GM21447 (cell line): ENCODE measurements around the gene PTPN18.
A peak's percentile ranks its signal among the peaks of the same experiment; 100 is the strongest.
"Not testable (repeated sequence)": the region's sequence is repeated elsewhere in the genome, so short reads cannot be mapped to it uniquely, and the experiment has no call there.

Experiments used
- ATAC-seq: cut with Tn5 transposase; IDR thresholded peaks from one replicate; pipeline ENCODE4 v1.9.1; 2021; ENCODE audit not compliant: unreplicated experiment

The PTPN18 gene, protein sequence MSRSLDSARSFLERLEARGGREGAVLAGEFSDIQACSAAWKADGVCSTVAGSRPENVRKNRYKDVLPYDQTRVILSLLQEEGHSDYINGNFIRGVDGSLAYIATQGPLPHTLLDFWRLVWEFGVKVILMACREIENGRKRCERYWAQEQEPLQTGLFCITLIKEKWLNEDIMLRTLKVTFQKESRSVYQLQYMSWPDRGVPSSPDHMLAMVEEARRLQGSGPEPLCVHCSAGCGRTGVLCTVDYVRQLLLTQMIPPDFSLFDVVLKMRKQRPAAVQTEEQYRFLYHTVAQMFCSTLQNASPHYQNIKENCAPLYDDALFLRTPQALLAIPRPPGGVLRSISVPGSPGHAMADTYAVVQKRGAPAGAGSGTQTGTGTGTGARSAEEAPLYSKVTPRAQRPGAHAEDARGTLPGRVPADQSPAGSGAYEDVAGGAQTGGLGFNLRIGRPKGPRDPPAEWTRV

DNA sequence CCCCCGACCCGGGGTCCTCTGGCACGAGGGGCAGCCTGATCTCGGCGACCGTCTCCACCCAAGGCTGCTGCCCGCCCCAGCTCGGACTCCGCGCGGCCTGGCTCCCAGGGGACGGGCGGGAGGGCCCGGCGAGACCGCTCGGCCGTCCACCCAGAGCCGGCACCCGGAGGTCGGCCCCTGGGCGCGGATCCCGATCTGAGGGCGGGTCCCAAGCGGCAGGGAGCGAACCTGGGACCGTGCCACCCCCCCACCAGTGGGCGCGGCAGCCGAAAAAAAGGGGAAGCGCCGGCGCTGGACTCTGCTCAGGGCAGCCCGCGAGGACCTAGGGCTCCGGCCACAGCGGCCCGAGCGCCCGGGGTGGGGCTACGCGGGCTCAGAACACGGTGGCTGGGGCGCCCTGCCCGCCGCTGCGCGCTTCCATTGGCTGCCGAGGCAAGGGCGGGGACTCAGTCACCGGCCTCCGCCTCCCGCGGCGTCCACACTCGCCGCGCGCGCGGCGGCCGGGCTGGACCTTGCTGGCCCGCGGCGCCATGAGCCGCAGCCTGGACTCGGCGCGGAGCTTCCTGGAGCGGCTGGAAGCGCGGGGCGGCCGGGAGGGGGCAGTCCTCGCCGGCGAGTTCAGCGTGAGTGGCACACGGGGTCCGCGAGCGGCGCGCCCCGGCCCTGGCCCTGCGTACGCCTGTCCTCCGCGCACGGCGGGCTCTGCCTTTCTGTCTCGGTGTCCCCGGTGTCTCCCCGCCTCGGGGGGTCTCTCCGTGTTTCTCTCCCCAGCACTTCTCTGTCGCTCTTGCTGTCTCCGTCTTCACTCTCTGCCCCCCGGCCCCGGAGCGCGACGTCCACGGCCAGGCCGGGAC is at the start of gene PTPN18:
Gene PTPN18 (plus strand): TSS at position 479 of the 854 bp plus-strand sequence. CDS start 52 bp downstream, at position 531.
- ATAC-seq = peak; percentile 81

DNA sequence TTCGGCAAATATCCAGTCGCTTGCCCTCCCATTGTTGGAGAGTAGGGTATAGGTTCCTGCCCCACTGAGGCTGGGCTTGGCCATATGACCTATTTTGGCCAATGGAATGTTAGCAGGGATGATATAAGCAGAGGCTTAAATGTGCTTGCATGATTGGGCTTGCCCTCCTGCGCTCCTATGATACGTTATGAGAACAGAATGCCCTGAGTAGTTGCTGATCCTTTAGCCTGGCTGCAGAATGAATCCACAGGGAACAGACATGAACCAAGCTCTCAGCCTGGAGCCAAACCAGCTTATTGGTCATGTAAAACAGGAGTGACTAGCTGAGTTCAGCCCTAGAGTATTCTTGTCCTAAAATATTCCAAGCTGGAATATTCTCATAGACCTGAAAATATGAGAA is 48.0 kb upstream of the PTPN18 start:
- no peak for ATAC-seq

DNA sequence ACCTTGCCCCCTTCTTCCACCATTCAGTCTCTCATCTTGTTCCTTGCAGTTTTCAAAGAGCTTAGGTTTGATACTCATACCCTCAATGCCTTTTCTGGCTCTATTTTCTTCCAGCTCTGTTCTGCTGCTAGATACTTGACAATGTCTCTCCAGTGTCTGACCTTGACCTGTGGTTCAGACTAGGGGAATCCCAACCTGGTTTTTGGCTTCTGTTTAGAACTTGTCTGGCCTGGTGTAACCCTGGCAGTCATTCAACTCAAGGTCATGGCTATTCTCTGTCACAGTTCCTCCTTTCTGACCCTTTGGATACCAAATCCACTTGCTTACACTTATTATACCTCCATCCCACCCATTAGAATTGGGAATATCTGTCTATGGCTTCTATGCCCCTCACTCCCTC is 45.0 kb upstream of the PTPN18 start:
- ATAC-seq = peak; percentile 47

DNA sequence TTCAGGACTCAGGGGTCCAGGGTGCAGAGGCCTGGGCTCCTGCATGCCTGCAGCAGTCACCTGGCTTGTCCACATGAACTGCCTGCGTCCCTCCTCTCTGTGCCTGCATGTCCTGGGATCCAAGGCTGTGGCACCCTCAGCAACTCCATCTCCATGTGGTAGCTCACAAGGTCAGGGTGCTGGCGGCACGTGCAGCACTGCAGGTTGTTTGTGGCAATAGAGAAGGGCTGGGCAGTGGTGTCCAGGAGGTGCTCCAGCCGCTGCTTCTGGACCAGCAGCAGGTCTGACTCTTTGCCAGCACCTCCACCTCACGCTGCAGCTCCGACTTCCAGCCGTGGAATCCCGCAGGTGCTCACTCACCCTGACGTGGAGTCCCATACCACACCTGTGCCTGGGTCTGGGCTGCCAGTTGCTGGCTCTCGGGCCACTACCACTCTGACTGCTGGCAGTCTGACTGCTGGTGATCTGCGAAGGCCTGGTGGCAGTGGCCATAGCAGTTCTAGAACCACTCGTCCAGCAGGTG is 42.0 kb upstream of the PTPN18 start:
- no peak for ATAC-seq

DNA sequence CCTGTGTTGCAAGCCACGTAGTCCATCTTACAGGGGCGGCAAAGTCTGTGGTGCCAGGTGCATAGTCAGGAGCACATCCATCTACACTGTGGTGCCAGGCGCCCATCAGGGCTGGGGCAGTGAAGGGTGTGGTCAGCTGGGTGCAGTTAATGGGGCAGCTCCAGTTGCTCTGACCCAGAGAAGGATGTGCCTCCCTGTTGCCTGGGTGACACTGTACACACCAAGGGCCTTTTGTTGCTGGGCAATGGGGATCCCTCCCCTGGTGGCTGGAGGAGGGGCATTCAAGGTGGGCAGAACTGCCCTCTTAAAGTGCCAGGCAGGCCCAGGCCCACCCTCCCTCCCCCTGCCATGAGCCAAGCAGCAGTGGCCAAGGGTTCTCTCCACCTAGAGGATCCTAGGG is 41.5 kb upstream of the PTPN18 start:
- no peak for ATAC-seq

DNA sequence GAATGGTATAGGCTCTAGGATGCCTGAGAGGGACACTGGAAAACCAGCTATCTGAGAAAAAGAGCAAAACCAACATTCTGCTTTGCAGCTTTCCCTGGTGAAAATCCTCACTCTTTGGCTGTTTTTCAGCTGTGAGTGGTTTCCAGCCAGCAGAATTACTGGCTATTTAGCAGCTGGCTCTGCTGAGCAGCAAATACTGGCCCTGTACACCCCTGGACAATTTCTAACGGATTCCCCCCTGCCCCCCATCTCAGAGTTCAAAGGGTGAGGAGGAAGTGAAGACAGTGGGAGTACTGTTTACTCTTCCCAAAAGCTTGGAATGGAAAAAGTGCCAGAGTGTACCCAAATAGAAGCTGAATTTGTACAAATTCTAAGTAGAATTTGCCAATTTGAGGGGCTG is 39.3 kb upstream of the PTPN18 start:
- ATAC-seq = no peak

DNA sequence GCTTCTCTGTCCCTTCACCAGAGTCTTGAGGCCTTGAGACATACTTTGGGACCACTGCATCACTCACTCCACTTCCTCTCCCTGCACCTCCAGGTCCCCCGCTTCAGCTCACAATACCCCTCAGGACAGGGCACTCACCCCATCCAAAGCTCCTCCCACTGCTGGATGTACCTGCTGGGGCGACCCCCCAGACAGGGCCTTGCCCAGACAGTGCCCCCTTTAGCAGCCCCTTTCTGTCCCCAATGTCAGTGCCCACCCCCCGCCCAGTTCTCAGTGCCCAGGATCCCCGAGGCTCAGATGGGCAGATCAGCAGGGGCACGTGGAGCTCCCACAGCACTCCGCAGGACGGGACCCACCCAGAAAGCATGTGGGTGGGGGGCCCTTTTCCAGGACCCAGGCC is 37.0 kb upstream of the PTPN18 start:
- no peak for ATAC-seq

DNA sequence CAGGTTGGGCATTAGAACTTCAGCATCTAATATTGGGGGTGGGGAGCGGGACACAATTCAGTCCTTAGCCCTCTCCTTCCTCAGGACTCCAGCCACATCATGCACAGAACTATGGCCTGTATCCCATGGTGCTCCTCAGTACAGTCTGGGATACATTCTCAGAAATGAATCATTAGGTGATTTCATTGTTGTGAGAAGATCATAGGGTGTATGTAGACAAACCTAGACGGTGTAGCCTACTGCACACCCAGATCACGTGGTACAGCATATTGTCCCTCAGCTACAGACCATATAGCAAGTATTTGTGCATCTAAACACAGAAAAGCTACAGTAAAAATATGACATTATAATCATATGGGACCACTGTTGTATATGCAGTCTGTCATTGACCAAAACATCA is 36.3 kb upstream of the PTPN18 start:
- no peak for ATAC-seq

DNA sequence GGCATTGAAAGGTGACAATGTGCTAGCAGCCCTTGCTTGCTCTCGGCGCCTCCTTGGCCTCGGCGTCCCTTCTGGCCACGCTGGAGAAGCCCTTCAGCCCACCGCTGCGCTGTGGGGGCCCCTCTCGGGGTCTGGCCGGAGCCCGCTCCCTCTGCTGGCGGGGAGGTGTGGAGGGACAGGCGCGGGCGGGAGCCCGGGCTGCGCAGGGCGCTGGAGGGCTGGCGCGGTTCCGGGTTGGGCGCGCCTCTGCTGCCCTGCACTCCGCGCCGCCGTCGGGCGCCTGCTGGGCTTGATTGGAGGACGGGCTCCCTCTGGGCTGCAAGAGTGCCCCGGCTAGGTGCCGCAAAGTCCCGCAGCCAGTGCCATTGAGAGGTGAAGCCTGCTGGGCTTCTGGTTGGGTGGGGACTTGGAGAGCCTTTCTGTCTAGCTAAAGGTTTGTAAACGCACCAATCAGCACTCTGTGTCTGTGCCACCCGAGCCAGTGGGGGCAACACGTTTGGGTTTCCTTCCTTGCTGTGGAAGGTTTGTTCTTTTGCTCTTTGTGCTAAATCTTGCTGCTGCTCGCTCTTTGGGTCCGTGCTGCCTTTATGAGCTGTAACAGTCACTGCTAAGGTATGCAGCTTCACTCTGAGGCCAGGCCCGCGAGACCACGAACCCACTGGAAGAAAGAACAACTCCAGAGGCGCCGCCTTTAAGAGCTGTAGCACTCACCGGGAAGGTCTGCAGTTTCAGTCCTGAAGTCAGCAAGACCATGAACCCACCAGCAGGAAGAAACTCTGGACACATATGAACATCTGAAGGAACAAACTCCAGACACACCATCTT is 27.9 kb upstream of the PTPN18 start:
- ATAC-seq = no peak

DNA sequence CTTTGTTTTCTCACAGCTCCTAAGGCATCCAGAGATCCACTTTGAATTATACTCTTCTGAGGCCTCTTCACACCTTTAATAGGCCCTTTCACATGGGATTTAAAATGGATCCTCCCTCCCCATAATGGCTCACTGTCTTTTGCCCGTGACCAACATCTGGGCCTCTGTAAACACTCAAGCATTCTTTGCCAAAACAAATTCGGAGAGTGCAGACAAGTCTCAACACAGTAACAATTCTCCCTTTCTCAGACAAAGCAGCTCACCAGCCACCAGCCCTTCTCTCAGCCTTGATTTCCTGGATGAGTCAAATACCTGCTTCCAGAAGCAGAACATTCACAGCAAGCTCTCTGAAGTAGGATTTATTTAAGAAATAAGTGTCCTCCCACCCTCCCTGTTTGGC is 27.1 kb upstream of the PTPN18 start:
- ATAC-seq = no peak

DNA sequence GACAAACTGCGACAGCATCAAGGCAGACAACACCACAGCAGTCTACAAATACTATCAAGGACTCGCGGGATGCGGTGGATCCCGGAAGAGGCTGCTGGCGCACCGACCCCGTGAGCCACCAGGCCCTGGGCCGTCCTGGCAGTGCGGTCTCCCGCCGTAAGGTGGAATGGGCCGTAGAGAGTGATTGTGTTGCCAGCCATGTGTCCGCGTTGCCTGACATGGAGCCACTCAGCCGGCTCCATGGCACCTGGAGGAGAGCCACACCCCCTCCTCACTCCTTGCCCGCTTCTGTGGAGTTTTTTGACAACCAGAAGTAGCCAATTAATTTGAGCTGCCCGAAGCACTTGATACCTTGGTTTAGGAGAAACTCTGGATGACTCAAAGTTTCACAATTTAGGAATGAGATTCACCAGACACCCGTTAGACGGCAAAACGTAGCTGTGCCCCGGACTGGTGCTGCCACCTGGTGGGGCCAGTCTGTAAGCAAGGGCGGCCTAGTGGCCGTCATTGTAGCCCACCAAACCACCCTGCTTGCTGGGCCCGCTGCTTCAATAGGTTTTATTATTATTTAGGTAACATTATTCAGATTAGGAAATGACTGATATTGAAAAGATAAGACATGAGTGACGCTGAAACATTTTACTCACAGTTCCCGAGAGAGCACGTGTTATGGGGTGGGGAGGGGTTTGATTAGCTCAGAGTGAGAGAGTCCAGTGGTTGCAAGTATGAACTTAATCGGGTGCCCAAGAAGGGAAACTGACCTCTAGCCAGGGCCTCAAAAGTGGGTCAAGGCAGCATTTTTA is 23.4 kb upstream of the PTPN18 start:
- peak; percentile 77 for ATAC-seq

DNA sequence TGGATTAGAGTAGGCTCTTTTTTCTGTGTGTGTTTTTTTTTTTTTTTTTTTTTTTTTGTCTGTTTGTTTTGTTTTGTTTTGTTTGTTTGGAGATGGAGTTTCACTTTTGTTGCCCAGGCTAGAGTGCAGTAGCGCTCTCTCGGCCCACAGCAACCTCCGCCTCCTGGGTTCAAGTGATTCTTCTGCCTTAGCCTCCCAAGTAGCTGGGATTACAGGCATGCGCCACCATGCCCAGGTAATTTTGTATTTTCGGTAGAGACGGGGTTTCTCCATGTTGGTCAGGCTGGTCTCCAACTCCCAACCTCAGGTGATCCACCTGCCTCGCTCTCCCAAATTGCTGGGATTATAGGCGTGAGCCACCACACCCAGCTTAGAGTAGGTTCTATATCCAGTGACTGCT is 22.6 kb upstream of the PTPN18 start:
- ATAC-seq = not testable (repeated sequence)

DNA sequence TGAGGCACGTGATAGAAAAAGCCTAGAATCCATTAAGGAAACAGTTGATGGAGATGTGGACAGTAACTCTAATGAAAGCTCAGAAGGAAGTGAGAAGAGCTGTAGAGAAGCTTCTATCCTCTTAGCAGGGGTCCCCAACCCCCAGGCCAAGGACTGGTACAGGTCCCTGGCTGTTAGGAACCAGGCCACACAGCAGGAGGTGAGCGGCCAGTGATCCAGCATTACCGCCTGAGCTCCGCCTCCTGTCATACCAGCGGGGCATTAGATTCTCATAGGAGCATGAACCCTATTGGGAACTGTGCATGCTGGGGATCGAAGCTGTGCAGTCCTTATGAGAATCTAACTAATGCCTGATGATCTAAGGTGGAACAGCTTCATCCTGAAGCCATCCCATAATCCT is 21.8 kb upstream of the PTPN18 start:
- ATAC-seq = no peak

DNA sequence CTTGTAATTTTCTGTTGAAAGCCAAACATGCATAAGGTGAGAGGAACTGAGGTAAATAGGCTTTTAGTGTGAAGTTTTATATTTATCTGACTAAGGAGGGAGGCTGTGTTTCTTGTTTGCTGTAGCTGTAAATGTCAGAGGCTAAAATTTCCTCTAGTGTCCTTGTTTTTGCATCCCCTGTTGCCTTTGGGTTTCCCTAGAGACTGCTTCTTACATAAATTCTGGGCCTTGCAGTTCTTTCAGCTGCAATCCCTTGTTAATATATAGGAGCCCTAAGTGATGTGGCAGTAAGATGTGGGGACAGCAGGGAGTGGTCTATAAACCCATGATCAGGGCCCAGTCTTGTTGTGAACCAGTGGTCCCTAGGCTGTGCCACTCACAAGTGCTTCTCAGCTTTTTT is 20.6 kb upstream of the PTPN18 start:
- no peak for ATAC-seq

DNA sequence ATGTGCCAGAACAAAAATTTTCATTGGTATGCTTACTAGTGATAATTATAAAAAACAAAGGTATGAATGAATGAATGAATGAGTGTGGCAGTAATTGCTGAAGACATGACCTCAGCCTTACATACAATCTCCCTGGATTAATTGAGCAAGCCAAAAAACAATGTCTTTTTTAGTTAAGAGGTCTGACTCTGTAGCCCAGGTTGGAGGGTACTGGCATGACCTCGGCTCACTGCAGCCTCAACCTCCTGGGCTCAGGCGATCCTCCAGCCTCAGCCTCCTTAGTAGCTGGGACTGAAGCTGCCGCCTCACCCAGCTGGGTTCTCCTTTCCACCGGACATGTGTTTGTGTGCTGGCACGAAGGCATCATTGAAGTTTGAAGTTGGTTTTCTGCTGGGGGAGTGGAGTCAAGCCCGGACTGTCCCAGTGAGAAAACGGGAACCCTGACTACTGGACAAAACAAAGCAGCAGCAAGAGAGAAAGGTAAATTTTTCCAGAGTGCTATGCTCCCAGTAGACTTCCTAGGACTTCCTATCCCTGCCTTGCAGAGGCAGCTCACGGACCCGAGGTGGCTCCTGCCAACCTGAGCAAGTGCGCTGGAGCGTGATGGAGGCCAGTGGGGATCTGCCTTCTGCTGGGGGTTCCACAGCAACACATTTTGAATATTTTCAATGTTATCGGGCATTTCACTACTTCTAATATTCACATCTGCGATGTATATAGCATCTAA is 19.5 kb upstream of the PTPN18 start:
- no peak for ATAC-seq

DNA sequence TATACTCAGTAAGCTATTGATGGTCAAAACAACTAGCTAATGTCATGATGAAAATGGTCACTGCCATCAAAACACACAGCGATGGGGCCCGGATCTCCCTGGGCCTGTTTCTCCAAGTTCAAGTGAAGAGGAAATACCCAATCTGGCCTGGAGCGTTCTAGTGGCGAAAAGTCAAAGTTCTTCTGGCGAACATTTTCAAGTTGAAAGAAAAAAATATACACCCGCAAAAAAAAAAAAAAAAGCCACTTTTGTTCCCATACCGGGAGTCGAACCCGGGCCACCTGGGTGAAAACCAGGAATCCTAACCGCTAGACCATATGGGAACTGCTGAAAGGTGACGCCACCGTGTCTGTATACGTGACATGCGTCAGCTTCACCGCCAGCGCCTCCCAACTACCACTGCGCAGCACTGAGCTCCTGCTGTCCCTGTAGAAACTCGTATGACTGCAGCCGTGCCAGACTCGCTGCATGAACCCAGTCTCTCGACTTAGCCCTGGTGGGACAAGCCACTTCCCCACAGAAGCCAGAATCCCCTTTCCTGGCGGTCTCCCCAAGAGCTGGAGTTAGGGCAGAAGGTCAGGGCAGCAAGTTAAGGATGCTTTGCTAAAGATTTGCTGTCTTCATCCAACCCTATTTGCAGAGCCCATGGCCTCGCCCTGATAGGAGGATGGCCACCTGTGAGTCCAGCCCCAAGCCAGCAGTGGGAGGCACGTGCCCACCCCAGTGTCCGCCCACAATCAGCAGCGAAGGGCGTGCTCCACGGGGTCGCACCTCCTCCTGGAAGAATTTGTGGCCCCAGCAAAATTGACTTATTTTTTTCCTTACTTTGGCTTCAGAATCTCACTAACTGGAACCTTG is 18.8 kb upstream of the PTPN18 start:
- ATAC-seq = no peak

DNA sequence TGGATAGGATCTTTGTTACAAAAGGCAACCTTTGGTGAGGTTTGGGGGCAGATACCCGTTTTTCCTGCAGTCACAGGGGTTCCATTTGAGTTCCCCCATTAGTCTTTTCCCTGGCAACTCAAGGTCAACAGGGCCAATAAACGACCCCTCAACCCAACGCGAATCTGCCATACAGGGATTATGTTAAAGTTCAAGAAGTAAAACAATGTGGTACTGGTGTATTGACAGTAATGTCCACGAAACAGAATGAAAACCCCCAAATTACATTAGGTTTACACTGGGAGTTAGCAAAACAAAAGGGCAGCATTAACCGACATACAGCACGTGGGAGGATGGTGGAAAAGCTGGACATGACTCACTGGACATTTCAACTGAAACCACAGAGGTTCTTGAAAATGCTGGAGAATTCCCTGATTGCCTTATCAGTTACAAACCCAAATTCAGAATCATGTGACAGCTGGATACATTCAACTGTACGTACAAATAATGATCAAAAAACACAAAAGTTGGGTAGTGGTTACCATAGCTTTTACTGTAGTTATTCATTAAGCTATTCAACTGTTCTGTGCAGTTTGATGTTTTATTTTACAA is 18.0 kb upstream of the PTPN18 start:
- no peak for ATAC-seq

DNA sequence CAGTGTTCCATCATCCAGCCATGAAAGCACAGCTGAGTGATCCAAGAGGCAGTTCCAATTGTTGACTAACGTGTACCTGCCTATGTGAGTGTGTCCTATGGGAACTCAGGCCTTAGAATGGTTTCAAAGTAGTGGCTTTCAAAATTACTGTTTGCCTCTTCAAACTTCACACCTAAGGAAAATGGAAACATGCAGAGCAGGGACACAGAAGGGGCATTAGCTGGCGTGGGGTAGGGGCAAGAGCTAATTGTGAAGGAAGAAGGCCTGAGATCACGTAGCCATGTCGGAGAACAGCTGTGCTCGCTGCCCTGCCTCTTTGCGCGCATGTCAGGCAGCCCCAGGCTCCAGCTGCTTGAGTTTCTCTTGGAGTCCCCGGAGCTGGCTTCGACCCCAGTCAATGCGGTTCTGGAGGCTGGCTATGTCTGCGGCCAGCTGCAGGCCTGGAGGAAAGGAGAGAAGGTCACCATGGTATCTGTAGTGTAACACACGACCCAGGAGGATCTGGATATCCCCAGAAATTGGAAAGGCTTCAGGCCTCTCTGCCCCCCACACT is 17.0 kb upstream of the PTPN18 start:
- no peak for ATAC-seq
